Measurements from ENCODE around the gene SLX4IP.

Gene SLX4IP

GRCh38 chr20:10429443-10429981 is 5.6 kb upstream of the SLX4IP start:
- no peak for DNase-seq

DNA sequence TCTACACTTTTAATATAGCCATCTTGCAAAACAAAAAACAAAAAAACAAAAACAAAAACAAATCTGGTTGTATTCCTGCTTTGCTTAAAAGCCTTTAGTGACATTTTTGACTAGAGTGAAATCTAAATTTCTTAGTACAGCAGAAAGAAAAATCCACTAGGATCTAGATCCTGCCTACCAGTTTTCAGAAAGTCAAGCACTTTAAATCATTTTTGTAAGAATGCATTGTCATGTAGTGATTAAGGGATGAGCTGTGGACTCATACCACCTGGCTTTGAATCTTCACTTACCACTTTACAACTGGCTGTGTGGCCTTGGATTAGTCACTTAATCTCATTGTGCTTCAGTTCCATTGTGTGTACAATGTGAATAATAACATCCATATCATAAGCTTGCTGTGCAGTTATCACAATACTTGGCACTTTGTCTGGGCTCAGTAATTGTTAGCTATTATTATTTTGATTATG is 5.1 kb upstream of the SLX4IP start:
- no peak for DNase-seq

GRCh38 chr20:10430704-10431103 is 4.4 kb upstream of the SLX4IP start:
- DNase-seq = no peak

GRCh38 chr20:10432079-10432478 is 3.0 kb upstream of the SLX4IP start:
- no peak for DNase-seq

- DNase-seq = no peak
Measured at GRCh38 chr20:10433014-10433622, 2.0 kb upstream of the SLX4IP start.

DNA sequence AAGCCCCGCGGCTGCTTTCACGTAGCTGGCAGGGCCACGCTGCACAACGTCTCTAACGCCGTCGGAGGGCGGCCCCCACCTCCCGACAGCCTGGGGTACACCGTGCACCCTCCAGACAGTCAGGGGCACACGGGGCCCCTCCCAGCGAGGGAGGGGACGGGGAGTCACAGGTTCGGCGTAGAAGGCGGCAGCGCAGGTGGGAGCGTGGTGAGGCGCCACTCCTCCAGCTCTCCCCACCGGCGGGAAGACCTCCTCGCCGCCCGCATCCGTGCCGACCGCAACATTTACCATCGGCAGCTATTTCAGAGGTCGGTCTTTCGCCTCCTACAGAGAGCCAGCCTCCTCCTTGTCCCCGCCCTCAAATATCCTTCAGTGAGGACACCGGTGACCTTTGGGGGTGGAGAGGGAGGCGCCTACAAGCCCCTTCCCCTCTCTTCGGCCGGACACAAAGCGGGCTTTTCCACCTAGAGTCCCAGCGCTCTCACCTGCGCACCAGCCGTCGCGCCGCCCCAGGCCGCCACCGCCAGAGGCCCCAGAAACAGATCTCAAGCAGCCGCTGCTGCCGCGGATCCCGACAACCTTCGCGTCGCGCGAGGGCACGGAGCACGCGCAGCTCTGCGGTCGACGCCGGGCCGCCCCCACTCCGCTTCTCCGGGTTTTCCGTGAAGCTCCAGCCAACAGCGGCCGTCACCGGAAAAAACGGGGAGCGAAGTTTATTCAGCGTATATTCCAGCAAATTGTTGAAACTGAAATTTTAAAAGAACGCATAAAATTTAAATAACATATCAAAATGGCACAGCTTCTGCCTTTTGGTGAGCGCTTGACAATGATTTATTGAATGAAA is 1.3 kb upstream of the SLX4IP start, which contains the start of gene MKKS:
MKKS (minus strand) TSS at position 600 of the 844 bp plus-strand sequence. CDS start 20,708 bp downstream, outside the sequence.
- peak; percentile 91 for DNase-seq

DNA sequence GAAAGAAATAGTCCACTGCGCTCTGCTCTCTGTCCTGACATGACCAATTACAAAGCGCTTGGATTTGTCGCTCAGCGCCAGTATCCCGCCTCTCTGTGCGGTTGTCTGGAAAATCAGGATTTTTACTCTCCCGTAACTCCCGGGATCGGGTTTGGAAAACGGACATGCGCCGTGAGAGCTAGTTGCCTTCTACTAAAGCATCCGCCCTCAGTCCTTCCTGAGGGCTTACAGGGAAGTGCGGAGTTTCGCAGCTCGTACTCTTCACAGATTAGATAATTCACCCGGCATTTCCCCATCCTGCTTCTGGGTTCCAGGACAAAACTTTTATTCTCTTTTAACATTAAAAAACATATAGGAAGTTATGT is 656 bp upstream of the SLX4IP start:
- peak; percentile 99 for DNase-seq

DNA sequence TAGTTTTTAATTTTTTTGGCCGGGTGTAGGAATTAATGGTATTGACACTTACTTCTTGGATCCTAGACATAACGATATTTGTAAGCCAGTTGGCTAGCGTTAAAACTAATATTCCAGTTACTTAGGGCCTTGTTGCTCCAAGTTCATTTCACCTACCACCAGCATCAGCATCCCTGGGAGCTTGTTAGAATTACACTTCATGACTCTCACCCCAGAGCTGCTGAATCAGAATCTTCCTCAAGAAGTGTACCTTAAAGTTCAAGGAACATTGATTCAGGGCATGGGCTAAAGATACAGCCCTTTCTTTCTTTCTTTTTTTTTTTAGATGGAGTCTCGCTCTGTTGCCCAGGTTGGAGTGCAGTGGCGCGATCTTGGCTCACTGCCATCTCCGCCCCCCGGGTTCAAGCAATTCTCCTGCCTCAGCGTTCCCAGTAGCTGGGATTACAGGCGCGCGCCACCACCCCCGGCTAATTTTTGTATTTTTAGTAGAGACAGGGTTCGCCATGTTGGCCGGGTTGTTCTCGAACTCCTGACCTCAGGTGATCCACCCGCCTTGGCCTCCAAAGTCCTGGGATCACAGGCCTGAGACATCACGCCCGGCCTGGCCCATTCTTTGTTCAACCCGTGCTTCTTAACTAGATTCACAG is 1.1 kb downstream of the SLX4IP start:
- DNase-seq = no peak

GRCh38 chr20:10438217-10438616 is 3.1 kb downstream of the SLX4IP start:
- DNase-seq = no peak

DNA sequence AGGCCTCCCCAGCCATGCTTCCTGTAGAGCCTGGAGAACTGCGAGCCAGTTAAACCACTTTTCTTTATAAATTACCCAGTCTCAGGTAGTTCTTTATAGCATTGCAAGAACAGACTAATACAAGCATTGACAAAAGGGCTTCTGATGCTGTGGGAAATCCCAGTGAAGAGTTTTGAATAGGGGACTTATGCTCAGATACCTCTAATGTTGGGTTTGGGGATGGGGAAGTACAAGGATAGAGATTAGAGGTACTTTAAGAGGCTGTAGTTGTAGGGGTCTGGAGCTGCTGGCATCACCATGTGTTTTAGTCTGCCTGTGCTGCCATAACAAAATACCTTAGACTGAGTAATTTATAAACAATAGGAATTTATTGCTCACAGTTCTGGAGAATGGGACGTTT is 8.8 kb downstream of the SLX4IP start:
- DNase-seq = no peak

DNA sequence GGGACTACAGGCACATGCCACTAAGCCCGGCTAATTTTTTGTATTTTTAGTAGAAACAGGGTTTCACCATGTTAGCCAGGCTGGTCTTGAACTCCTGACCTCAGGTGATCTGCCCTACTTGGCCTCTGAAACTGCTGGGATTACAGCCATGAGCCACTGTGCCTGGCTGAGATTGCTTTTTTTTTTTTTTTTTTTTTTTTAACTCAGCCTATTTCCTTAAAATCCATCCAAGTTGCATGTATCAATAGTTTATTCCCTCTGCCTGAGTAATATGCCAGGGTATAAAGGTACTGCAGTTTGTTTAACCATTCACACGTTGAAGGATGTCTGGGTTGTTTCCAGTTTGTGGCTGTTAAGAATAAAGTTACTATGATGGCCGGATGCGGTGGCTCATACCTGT is 10.7 kb downstream of the SLX4IP start:
- no peak for DNase-seq

- peak; percentile 73 for DNase-seq
Measured at GRCh38 chr20:10447028-10447427, 11.9 kb downstream of the SLX4IP start.

GRCh38 chr20:10448270-10449156 is 13.4 kb downstream of the SLX4IP start:
- DNase-seq = peak; percentile 48

DNA sequence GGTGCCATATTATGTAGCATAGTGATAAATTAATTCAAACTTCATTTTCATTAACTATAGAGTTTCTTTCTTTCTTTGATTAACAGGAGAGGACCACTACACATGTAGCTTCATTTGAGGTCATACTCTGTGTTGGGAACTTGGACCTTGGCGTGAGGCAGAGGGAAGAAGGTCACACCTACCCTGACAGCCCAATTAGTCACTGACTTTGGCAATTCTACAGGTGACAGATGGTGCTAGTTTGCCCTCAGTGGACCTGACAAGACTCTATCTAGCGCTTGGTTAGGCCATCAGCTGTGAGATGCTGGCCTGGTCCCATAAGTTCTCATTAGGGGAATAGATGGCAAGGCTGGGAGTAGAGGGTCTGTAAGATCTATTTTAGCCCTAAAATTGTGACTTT is 14.2 kb downstream of the SLX4IP start:
- DNase-seq = no peak

DNA sequence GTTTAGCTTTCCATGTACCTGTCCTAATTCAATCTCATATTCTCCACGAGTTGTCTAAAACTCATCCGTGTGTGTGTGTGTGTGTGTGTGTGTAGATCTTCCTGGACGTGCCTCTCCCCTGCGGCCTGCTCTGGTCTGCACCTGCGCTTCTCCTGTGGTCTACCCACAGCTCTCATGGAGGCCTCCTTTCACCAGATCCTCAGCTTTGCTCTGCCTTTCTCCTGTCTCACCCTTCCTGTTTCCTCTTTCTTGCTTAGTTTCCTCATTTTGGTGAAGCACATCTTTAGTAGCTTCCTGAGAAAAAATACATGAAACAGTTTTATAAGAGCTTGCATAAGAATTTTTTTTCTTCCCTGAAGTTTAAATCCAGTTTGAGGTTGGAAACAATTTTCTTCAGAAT is 18.1 kb downstream of the SLX4IP start:
- no peak for DNase-seq

DNA sequence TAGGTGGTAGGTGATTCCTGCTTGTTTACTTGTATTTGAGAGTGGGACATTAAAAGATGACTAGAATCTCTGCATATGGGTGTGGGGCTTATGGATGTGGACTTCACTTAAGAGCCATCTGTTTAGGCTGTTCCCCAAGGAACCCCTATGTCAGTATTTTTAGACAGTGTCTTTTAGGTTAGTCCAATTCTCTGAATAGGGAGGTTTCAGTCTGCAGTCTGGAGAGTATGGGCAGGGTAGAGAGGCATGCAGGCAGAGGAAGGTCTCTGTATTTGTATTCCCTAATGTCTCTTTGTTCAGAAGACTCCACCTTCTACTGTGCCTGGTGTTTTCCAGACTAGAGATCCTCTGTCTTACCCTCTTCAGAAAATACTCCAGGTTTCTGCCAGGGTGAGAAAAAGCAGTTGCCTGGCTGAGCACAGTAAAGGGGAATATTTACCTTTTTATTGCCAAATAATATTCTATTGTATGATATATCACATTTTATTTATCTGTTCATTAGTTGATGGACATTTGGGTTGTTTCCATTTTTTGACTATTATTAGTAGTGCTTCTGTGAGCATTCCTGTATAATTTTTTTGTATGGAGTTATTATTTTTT is 19.1 kb downstream of the SLX4IP start:
- DNase-seq = no peak

GRCh38 chr20:10461495-10461894 is 26.4 kb downstream of the SLX4IP start:
- no peak for DNase-seq

- no peak for DNase-seq
Measured at GRCh38 chr20:10462516-10462915, 27.4 kb downstream of the SLX4IP start.

DNA sequence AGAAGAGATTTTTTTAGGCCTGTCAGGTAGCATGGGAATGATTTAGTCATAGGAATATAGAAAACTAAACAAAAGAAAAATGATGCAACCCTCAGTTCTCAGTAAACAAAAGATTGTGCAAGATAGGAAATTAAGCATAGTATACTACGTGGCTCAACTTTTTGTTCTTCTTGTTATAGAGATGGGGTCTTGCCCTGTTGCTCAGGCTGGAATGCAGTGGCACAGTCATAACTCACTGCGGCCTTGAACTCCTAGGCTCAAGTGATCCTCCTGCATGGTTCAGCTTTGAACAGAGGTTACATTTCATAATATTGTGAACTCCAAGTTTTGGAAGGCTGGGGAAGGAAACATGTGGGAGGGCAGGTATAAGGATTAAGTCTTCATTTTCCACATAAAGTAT is 28.5 kb downstream of the SLX4IP start:
- no peak for DNase-seq

- no peak for DNase-seq
Measured at GRCh38 chr20:10465135-10465534, 30.0 kb downstream of the SLX4IP start.

DNA sequence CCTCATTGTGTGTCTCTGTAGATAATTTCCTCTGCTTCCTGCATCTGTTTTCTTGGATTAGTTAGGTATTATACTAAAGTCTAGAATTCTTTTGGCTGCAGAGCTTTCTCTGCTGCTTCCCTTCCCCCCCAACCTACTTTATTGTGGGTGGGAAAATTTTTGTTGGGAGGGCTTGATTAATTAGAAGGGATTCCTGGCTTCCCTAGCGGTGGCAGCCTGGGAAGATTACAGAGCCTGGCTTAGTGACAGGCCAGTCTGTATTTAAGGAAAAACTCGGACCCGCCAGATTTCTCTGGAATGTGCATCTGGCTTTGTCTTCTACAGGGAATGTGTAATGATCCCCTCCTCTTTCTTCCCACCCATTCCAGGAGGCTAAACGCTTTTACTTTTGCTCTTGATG is 31.2 kb downstream of the SLX4IP start:
- DNase-seq = peak; percentile 63

- DNase-seq = no peak
Measured at GRCh38 chr20:10466855-10467254, 31.8 kb downstream of the SLX4IP start.

All from fibroblast of skin of right quadriceps (primary cell).